HG02943 (cell line): ENCODE results near the gene ZNF425.
"Not testable (repeated sequence)": the region's sequence is repeated elsewhere in the genome, so short reads cannot be mapped to it uniquely, and the experiment has no call there.

Experiments used
- ATAC-seq: cut with Tn5 transposase; IDR thresholded peaks from one replicate; pipeline ENCODE4 v1.9.1; 2021; ENCODE audit warnings: mild to moderate bottlenecking, low read depth, moderate library complexity; ENCODE audit not compliant: unreplicated experiment

The ZNF425 gene

DNA sequence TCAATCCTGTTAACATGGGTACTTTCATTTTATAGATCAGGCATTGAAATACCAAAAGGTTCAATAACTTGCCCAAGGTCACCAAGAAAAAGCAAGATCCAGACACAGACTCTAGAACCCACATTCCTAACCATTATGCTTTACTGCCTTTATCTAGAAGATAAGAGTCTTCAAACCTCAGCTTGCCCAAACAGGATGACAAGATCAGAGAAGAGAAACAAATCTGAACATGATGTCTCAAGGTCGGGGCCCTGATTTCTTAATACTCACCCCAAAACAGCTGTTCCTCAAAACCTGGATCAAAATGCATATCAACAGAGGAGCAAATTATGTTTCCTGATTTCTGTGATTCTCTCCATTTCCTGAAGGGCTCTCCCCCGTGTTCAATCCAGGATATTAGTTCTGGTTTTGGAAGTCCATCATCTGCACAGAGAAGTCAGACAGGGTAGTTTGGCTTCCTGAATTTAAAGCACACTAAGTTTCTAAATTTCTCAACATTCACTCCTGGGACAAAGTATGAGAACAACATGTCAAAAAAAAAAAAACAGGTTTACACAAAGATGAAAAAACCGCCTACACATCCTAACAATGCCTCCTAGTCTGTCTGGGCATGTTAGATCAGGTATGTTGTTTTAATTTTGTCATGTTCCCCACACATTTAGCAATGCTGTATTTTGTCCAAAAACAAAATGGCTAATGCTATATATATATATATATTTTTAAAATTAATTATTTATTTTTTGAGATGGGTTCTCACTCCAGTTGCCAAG is 51.8 kb downstream of the ZNF425 start:
- ATAC-seq, result no peak

DNA sequence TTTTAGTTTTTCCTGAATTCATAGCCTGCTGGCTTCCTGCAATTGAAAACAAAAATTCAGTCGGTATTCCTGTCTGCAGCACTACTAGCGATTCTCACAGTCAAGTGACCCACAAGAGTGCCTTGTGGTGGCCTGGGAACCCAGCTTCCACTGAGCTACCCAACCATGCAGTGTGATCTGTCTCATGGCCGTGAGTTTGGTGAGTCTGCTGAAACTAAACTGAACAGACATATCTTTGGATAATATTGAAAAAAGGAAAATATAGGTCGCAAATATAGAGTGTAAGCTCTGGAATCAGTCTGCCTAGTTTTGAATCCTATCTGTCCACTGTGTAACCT is 53.7 kb downstream of the ZNF425 start:
- no peak for ATAC-seq

DNA sequence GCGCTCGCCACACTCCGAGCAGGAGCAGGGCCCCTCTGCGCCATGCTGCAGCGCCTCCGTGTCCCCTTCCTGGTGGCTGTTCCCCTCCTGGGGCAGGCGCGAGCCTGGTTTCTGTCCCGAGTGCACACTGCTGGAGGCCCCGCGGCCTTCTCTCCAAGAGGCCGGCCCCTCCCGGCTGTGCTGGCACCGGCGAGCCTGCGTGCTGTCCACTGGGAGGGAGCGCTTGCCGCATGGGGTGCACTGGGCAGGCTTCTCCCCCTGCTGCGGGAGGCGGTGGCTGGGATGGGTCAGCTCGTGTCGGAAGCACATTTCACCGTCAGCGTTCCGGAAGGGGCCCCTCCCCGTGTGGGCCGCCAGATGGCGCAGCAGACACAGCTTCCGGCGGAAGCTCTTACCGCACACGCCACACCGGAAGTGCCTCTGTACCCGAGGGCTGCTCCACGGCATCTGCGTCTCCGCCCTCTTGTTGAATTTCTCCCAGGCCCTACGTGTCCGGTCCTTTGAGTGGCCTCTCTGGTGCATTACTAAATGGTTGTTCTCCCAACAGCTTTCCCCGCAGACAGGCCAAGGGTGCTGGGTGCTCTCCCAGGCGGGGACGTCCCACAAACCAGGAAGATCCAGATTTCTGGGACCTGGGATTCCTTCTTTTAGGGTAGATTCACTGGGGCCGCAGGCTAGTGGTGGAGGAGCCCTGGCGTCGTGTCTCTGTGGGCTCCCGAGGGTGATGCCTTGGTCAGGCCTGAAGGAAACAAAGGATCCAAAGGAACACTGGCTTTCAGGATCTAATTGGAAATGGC is 54.3 kb downstream of the ZNF425 start:
- no peak for ATAC-seq

GRCh38 chr7:149071182-149071635 is 54.9 kb downstream of the ZNF425 start:
- ATAC-seq, result no peak

DNA sequence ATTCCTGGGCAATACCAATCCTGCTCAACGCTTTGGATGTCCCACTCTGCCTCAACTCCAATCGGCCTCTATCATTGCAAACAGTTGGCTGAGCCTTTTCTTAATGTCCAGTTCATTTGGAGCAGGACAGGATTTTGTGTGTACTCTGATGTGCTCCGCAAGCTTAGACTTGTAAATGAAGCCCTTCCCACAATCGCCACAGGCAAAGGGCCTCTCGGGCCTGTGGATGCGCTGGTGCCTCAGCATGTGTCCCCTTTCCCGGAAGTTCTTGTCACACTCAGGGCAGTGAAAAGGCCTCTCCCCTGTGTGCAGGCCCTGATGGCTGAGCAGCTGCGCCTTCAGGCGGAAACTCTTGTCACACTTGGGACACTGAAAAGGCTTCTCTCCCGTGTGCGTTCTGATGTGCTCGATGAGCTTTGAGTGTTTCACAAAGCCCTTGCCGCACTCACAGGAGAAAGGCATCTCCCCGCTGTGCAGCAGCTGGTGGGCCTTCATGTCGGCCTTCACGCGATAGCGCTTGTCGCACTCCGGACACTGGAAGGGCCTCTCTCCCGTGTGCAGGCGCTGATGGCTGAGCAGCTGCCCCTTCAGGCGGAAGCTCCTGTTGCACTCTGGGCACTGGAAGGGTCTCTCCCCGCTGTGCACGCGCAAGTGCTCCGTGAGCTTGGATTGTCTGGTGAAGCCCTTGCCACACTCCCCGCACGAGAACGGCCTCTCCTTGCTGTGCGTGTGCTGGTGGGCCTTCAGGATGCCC is 55.6 kb downstream of the ZNF425 start:
- ATAC-seq, result no peak

DNA sequence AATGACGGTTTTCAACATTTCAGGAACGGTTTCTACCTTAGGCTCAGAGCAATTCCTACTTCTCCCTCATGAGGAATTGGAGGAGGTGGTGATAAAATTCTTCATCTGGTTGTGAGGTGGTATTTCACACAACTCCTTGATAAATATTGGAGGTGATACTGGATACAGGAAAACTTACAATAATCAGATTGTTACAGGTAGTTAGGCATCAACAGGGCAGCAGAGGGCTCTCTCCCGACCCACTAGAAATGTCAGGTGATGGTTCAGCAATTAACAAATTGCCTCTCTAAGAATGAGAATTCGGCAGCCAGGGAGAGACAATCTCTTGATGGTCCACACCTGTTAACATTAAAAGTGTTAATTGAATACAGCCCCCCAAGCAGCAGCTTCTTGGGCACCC is 58.3 kb downstream of the ZNF425 start:
- no peak for ATAC-seq

GRCh38 chr7:149063476-149063875 is 62.6 kb downstream of the ZNF425 start:
- no peak for ATAC-seq

GRCh38 chr7:149062217-149062899 is 63.8 kb downstream of the ZNF425 start:
- not testable (repeated sequence) for ATAC-seq

DNA sequence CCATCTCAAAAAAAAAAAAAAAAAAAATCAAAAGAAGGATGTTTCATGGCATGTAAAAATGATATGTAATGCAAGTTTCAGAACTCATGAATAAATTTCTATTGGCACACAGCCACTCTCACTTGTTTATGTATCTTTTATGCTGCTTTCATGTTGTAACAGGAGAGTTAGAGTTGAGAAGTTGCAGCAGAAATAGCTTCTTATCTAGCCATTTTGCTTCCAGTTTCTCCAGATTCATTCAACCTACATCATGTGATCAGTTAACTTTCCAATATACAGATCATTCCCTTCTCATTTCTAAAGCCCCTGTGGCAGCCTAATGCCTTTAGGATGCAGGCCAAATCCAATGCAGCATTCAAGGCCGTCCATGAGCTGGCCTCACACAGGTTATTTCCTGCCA is 66.0 kb downstream of the ZNF425 start:
- ATAC-seq, result no peak

GRCh38 chr7:149053885-149054284 is 72.2 kb downstream of the ZNF425 start:
- ATAC-seq, result no peak

- ATAC-seq, result no peak
These were observed 72.7 kb downstream of the ZNF425 start for GRCh38 chr7:149053384-149053783.
